ENCODE results near the gene FAM136A. TPM values are rescaled to one million over a fixed set of nuclear protein-coding genes. Genes with fewer than 3 reads are reported as not detected.
A peak's percentile ranks its signal among the peaks of the same experiment; 100 is the strongest.

FAM136A gene
- total RNA-seq, 1 donor from 2014 or later = 2.0 TPM

- Histone ChIP-seq H3K9me3 (peaks cover 0 to 7% of the 10 kb centered on the region in 2 donors), H3K4me3 (peak overlapping the region in 1 of 2 donors; percentile 37), H3K36me3 (peaks cover 20 to 30% of the 10 kb centered on the region in 2 donors), H3K27me3 (no peaks in the 10 kb centered on the region), H3K27ac (peak overlapping the region in 1 of 2 donors; percentile 2), H3K4me1 (peaks cover 4 to 17% of the 10 kb centered on the region in 2 donors)
- TF ChIP-seq CTCF (IDR thresholded peaks at IDR 0.05) = no peak
- intact Hi-C loops (cut with DNase I) = no loop called here
- DNase-seq (ENCODE audit: low spot score in 2 of 2) = no peak
Observed at GRCh38 chr2:70261501-70261900, 40.4 kb downstream of the FAM136A start.

GRCh38 chr2:70258532-70258875 is 43.4 kb downstream of the FAM136A start:
- intact Hi-C loops (cut with DNase I) = loop anchor here (1.0 to 10.0 kb wide), 4 partner anchors 10 to 2004 kb away; partner anchors contain the start of genes PPP3R1, SNRPG and TIA1
- peaks cover 0 to 7% of the 10 kb centered on the region in 2 donors for H3K9me3 ChIP-seq
- H3K4me3 ChIP-seq = peak overlapping the region; percentile 93 to 97
- peak in 1 of 2 donors; percentile 78 for DNase-seq (ENCODE audit: low spot score in 2 of 2)
- H3K4me1 ChIP-seq = peaks cover 4 to 17% of the 10 kb centered on the region in 2 donors
- no peaks in the 10 kb centered on the region for H3K27me3 ChIP-seq
- peak overlapping the region; percentile 88 to 91 for H3K27ac ChIP-seq
- H3K36me3 ChIP-seq = peaks cover 4 to 10% of the 10 kb centered on the region in 2 donors
- TF ChIP-seq CTCF (IDR thresholded peaks at IDR 0.05) = no peak

GRCh38 chr2:70255637-70256314 is 46.1 kb downstream of the FAM136A start:
- Histone ChIP-seq H3K27me3 (no peaks in the 10 kb centered on the region), H3K36me3 (no peaks in the 10 kb centered on the region), H3K4me1 (peaks cover 4 to 7% of the 10 kb centered on the region in 2 donors), H3K4me3 (no peak overlapping the region), H3K9me3 (peaks cover 0 to 7% of the 10 kb centered on the region in 2 donors), H3K27ac (no peak overlapping the region)
- no peak for DNase-seq (ENCODE audit: low spot score in 2 of 2)
- no peak for TF ChIP-seq CTCF (IDR thresholded peaks at IDR 0.05)
- intact Hi-C loops (cut with DNase I) = loop anchor here (10.0 kb wide), 1 partner anchor 2001 kb away; the partner anchor contains the start of gene PPP3R1

GRCh38 chr2:70250434-70250833 is 51.4 kb downstream of the FAM136A start:
- intact Hi-C loops (cut with DNase I) = loop anchor here (10.0 kb wide), 1 partner anchor 1996 kb away; the partner anchor contains the start of gene PPP3R1
- no peaks in the 10 kb centered on the region for H3K9me3 ChIP-seq
- H3K36me3 ChIP-seq = no peaks in the 10 kb centered on the region
- peaks cover 0 to 9% of the 10 kb centered on the region in 2 donors for H3K4me1 ChIP-seq
- H3K4me3 ChIP-seq = no peak overlapping the region
- no peak for TF ChIP-seq CTCF (IDR thresholded peaks at IDR 0.05)
- H3K27me3 ChIP-seq = no peaks in the 10 kb centered on the region
- no peak for DNase-seq (ENCODE audit: low spot score in 2 of 2)
- no peak overlapping the region for H3K27ac ChIP-seq

- Histone ChIP-seq H3K4me1 (peaks cover 0 to 9% of the 10 kb centered on the region in 2 donors), H3K4me3 (peak within 1 kb of the TSS; percentile 69 to 70), H3K27me3 (no peaks in the 10 kb centered on the region), H3K27ac (peak within 1 kb of the TSS; percentile 87 to 88), H3K9me3 (no peaks in the 10 kb centered on the region), H3K36me3 (no peaks in the 10 kb centered on the region)
- DNase-seq (ENCODE audit: low spot score in 2 of 2) = peak; percentile 93 to 99
- TF ChIP-seq CTCF (IDR thresholded peaks at IDR 0.05) = no peak
- intact Hi-C loops (cut with DNase I) = loop anchor here (1.0 to 5.0 kb wide), 6 partner anchors 10 to 729 kb away; partner anchors contain the start of genes ANKRD53, C2orf42, FAM136A and PCBP1
Observed at GRCh38 chr2:70248181-70248847, 53.6 kb downstream of the FAM136A start, which contains the start of gene TIA1. TSS of gene TIA1 (minus strand) at chr2:70248628. CDS start at chr2:70248430, 198 bp downstream.
